Measurements from ENCODE around the gene PPP1R9A.

Gene PPP1R9A

DNA sequence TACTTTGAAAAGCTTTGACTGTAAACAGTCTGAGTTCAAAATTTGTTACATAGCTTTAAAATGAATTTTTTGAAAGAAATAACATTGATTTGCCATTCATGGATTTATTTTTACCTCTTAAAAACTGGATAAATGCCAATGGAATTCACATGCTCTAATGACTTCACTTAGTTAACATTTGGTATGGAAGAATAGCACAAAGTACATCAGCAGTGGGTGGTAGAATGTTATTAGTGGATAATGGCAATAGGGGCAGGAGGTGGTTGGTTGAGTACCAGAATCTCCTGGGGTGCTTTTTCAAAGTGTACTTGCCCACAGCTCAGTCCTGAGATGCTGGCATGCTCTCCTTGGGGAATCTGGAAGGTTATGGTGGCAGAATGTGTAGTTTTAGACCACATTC, 4.7 kb downstream of the PPP1R9A start:
- no peak for DNase-seq

GRCh38 chr7:94913391-94913790, 6.0 kb downstream of the PPP1R9A start:
- DNase-seq: no peak

DNA sequence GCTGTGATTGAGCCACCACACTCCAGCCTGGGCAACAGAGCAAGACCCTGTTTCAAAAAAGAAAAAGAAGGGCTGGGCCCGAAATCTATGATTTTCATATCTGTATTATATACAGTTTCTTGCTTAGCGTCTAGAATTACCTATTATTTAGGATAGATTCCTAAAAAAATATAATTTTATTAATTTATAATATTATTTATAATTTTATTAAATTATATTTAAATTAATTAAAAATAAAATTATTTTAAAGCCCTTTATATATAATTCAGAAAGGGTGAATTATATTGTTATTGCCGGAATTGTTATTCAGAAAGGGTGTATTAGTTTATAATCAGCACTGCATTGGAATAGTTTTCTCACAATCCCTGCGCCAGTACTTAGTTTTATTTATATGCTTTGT, 14.5 kb downstream of the PPP1R9A start:
- DNase-seq: no peak

DNA sequence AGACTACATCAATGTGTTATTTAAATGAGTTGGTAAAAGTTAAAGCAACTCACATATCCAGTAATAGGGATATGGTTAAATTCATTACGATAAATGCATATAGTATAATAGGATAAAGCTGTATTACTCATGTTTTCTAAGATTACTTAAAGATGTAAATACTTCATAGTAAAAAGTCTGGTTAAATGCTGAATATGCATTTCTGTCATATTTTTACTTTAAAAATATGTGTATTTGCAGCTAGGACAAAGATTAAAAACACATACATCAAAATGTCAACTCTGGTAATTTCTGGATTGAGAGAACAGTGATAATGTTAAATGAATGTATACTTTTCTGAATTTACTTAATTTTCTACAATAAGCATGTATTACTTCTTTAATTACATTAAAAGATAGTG, 15.1 kb downstream of the PPP1R9A start:
- no peak for DNase-seq

DNA sequence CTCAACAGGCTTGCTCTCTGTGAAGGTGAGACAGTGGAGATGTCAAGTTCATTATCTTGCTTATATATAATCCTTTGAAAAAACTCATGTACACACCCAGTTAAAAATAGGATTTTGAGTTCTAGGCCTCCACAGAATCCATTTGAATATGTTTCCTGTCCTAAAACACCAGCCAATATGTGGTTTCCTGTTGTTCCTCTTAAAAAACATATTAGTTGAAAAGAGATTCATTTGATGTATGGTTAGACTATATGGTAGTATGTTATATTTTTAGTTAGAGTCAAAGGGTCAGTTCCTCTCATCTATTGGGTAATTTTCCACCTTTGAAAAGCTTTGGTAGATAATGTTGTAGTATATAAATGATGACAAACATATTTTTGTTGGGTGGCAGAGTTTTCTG, 16.0 kb downstream of the PPP1R9A start:
- no peak for DNase-seq

- no peak for DNase-seq
These were observed 20.8 kb downstream of the PPP1R9A start for GRCh38 chr7:94928168-94928707.

DNA sequence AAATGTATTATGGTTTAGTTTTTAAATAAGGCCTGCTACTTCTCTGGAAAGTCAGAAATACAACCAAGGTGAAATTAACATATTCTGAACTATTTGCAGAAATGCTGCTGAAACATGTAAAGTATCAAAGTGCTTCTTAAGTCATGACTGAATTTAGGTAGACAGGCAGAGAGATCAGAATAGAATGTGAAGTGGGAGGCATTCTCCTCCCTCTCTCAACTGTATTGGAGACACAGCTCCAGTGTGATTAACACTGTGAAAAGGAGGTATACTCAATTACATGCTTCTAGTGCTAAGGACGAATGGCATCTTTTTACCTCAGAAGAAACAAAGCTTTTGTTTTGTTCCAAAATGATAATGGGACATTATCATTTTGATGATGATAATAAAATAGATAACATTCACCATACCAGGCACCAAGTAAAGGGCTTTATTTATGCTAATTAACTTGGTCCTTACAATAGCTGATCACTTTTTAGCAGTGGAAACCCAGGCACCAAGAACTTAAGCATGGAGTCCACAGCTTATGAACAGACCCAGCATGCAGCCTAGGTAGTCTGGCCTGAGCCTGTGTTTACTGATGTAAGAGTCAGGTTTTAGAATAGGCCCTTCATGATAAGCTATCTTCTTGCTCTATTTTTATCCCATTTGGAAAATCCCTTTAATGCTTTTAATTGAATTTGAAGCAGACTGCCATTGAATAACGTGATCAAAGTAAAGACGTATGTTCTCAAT, 26.0 kb downstream of the PPP1R9A start:
- no peak for DNase-seq

- DNase-seq: no peak
These were observed 32.0 kb downstream of the PPP1R9A start for GRCh38 chr7:94939395-94939794.

DNA sequence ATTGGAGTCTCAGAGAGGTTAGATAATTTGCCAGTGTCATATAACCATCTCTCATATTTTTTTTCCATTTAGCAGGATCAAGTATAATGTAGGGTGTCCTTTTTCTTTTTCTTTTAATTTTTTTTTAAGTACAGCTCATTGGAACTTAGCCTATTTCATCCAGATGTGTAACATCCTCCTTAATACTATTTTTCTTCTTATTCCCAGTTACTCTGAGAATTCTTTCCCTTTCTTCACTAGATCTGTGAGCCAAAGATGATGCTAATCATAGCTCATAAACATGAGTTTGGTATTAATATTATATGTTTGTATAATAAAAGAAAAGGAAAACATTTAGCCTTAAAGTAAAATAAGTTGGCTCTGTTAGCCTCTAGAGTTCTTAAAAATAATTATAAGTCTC, 32.8 kb downstream of the PPP1R9A start:
- DNase-seq: no peak

DNA sequence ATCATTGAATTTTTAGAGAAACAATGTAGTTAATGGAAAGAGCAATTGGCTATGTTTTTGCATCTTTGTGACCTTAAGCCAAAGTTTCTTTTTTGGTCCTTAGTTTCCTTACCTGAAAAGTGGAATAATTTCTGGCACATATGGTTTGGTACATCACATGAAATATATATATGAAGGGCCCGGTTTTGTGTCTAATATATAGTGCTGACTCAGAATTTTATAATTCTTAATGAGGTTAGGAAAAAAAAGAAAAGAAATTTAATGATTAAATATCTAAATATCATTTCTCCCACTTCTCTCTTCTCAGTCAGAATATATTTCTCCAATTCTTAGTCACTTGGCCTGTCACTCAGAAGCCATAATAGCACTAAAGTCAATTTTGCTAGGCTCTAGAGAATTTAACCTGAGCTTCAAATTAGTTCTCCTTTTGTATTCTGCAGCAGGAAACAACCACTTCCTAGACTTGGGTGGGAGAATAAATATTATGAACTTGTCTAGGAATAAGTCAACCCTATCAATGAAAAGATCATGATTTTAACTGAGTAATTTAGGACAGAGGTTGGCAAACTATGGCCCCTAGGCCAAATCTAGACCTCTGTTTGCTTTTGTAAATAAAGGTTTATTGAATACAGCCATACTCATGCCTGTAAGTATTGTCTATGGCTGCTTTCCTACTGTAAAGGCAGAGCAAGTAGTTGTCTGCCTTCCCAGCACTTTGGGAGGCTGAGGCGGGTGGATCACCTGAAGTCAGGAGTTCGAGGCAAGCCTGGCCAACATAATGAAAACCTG, 34.6 kb downstream of the PPP1R9A start:
- no peak for DNase-seq

DNA sequence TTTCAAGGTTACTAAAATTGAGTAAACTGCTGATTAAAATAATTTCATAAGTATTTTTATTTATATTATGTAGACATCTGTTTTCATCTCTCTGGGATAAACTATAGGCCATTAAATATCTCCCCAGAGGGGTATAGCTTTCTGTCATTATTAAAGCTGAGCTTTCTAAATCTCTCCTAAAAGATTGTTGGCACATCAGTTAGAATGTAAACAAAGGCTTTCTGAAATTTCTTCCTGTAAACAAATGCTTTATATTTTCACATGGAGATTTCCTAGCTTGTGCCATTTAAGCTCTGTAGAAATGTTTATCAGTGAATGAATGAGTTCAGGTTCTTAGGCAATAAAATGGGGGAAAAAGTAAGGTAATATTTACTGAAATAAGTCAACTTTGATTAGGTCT, 35.7 kb downstream of the PPP1R9A start:
- no peak for DNase-seq

GRCh38 chr7:94949532-94949931, 42.1 kb downstream of the PPP1R9A start:
- no peak for DNase-seq

DNA sequence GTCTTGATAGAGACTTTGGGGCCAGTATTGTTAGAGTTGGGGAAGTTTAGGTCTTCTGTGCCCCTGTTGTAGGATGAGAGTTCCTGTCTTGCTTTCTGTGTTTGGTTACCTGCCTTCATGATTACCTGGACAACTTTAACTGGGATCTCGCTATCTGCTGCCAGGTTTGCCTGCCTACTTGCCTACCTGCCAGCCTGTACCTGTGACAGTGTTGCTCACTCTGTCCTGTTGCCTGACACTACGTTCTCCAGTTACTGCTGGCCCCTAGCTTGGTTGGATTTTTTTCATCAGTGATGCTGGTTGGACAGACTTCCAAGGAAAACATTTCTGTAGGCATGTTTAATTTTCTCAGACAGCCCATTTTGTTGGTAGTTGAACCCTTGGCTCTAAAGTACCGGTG, 48.4 kb downstream of the PPP1R9A start:
- no peak for DNase-seq

DNA sequence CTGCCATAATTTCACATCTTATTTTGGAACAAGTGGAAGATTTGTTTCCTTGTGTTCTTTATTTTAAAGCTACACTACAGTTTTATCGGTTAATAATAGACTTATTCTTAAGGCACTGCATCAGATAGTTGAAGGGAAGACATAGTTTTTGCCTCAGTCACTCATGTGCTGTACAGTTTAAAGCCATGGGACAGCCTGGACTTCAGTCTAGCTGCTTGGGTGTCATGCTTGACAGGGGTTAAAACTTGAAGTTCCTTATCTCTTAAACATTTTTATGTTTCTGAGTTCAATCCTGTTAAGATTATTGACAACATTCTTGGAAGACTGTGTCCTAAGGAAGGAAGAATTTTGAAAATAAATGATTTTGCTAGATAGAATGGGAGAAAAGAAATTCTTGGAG, 49.7 kb downstream of the PPP1R9A start:
- no peak for DNase-seq

- DNase-seq: no peak
These were observed 55.3 kb downstream of the PPP1R9A start for GRCh38 chr7:94962661-94963060.

DNA sequence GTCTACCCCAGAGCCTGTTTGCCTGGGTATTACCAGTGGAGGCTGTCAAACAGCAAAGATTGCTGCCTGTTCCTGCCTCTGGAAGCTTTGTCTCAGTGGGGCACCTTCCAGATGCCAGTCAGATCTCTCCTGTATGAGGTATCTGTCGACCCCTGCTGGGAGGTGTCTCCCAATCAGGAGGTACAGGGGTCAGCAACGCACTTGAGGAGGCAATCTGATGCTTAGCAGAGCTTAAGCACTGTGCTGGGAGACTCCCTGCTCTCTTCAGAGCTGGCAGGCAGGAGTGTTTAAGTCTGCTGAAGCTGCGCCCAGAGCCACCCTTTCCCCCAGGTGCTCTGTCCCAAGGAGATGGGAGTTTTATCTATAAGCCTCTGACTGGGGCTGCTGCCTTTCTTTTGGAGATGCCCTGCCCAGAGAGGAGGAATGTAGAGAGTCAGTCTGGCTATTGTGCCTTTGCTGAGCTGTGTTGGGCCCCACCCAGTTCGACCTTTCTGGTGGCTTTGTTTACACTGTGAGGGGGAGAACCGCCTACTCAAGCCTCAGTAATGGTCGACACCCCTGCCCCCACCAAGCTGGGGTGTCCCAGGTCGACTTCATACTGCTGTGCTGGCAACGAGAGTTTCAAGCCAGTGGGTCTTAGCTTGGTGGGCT, 62.2 kb downstream of the PPP1R9A start:
- no peak for DNase-seq

GRCh38 chr7:94970085-94970576, 62.7 kb downstream of the PPP1R9A start:
- DNase-seq: no peak

- DNase-seq: no peak
These were observed 63.9 kb downstream of the PPP1R9A start for GRCh38 chr7:94971051-94971867.

DNA sequence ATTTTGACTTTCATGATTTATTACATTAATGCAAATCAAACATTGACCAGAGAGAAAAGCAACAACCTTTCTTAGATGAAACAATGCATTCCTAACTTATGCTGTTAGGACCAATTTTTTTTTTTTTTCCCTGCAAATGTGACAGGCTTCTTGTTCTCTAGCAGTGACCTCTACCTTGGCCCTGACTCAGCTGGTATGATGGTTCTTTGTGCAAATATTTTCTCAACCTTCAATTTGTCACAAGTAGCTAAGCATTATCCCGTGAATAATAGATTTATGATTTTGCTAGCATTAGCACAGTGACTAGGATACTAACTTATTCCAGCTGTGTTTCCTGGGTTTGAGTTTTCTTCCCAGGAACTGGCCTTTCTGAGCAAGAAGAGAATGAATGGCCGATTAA, 64.9 kb downstream of the PPP1R9A start:
- DNase-seq: no peak

- DNase-seq: no peak
These were observed 66.5 kb downstream of the PPP1R9A start for GRCh38 chr7:94973844-94974243.

- no peak for DNase-seq
These were observed 67.0 kb downstream of the PPP1R9A start for GRCh38 chr7:94974423-94974822.

- no peak for DNase-seq
These were observed 67.9 kb downstream of the PPP1R9A start for GRCh38 chr7:94975336-94975735.

Data from C1 segment of cervical spinal cord (tissue), 14 donors.